Fibroblast of villous mesenchyme (primary cell): ENCODE results near the gene ERMAP. TPM values are rescaled to one million over a fixed set of nuclear protein-coding genes. Genes with fewer than 3 reads are reported as not detected.
"Not testable (repeated sequence)": the region's sequence is repeated elsewhere in the genome, so short reads cannot be mapped to it uniquely, and the experiment has no call there.

Experiments
- DNase-seq: peaks from one replicate; pipeline ENCODE4 v3.0.0-alpha.2; 2010; ENCODE audit warnings: low read depth
- H3K4me3 ChIP-seq: 2 replicates; pipeline ENCODE4 v1.5.1; 2011; ENCODE audit warnings: low read depth, mild to moderate bottlenecking, low read length
- total RNA-seq: library from RNA; depleted of rRNA; stranded (reverse); fragments of >200 nt; gene quantifications from 2 replicates; pipeline ENCODE4 v1.2.3, GENCODE V29; 2012
- TF ChIP-seq, protein P1 (sequence below): IDR thresholded peaks from 2 replicates; pipeline ENCODE4 v1.5.1; 2012; ENCODE audit warnings: low read depth, mild to moderate bottlenecking, low read length; ENCODE audit not compliant: insufficient read depth

Gene ERMAP
- total RNA-seq, 1 donor = 14.2 TPM

GRCh38 chr1:42852608-42852980 is 35.7 kb downstream of the ERMAP start:
- no peak overlapping the region for H3K4me3 ChIP-seq
- DNase-seq = peak; percentile 24

DNA sequence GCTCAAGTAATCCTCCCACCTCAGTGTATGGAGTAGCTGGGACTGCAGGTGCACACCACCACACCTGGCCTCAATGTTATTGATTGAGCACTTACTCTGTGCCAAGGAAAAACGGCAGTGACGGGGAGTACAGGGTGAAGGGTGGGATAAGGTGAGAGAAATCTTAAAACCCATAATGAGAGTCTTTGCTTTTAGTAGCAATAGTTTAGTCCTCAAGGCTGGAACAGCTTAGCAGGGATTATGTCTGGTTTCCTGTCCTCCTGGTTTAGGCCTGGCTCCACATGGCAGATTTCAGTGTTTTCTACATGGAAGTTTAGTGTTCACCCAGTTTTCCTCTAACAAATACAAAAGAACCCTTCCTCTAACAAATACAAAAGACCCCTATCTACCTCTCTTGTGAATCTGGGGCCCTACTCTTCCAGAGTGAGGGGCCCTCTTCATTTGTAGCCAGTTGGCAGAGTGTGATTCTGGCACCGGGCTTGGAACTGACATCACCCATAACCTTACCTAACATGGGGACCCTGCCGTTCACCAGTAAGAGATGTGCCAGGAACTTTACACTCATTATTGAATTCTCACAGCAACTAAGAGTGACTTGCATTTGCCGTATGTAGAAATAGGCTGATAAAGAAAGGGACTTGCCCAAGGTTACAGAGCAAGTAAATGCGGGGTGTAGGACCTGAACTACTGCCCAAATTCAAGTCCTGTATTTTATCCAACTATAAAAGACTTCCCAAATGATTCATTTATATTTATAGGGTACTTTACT is 36.4 kb downstream of the ERMAP start:
- TF ChIP-seq, protein P1, sequence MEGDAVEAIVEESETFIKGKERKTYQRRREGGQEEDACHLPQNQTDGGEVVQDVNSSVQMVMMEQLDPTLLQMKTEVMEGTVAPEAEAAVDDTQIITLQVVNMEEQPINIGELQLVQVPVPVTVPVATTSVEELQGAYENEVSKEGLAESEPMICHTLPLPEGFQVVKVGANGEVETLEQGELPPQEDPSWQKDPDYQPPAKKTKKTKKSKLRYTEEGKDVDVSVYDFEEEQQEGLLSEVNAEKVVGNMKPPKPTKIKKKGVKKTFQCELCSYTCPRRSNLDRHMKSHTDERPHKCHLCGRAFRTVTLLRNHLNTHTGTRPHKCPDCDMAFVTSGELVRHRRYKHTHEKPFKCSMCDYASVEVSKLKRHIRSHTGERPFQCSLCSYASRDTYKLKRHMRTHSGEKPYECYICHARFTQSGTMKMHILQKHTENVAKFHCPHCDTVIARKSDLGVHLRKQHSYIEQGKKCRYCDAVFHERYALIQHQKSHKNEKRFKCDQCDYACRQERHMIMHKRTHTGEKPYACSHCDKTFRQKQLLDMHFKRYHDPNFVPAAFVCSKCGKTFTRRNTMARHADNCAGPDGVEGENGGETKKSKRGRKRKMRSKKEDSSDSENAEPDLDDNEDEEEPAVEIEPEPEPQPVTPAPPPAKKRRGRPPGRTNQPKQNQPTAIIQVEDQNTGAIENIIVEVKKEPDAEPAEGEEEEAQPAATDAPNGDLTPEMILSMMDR = no peak
- no peak overlapping the region for H3K4me3 ChIP-seq
- no peak for DNase-seq

More at GRCh38 chr1:42852608-42852980, 35.7 kb downstream of the ERMAP start:
- TF ChIP-seq, protein P1 = no peak

DNA sequence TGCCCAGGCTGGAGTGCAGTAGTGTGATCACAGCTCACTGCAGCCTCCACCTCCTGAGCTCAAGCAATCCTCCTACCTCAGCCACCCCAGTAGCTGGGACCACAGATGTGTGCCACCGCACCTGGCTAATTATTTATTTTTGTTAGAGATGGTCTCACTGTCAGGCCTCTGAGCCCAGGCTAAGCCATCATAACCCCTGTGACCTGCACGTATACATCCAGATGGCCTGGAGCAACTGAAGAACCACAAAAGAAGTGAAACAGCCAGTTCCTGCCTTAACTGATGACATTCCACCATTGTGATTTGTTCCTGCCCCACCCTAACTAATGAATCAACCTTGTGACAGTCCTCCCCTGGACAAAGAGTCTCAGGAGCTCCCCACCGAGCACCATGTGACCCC is 39.6 kb downstream of the ERMAP start:
- not testable (repeated sequence) for DNase-seq, H3K4me3 ChIP-seq

GRCh38 chr1:42859366-42859765 is 42.4 kb downstream of the ERMAP start:
- not testable (repeated sequence) for DNase-seq

DNA sequence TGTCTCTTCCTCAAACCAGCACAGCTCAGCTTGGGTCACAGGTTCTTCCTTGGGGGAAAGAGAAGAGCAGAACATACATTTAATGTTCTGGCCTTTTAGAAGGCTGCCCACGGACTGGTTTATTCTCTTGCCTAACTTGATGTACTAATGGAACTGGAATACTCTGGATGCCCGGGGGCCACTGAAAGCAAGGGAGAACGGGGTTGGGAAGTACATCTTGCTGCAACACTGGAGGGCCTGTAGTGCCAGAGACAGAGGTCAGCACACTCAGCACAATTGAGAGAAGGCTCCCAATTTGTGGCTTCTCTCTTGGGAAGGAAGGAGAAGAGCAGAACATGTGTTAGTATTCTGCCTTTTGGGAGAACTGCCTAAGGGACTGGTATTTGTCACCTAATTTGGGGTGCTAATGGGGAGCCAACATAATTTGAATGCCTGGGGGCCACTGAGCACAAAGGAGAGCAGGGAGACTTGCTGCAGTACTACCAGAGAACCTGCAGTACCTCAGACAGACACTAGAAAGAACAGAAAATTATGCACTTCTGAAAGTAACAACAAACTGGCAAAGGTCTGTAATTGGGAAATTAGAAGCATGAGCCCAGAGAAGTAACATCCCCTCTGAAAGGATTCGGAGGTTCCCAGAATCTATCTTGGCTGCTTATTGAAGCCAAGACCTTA is 43.6 kb downstream of the ERMAP start:
- TF ChIP-seq, protein P1 = no peak
- no peak overlapping the region for H3K4me3 ChIP-seq
- DNase-seq = no peak

More at GRCh38 chr1:42859366-42859765, 42.4 kb downstream of the ERMAP start:
- not testable (repeated sequence) for H3K4me3 ChIP-seq

DNA sequence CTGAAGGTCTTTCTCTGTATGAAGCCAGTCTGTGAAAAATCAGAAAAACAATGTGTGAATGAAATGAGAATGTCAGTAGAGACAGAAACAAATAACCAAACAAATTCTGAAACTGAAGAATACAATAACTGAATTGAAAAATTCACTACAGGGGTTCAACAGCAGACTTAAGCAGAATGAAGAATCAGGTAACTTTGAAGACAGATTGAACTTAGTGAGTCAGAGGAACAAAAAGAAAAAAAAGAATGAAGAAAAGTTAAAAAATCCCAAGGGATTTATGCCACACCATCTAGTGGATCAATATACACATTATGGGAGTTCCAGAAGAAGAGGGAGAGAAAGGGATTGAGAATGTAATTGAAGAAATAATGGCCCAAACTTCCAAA is 44.1 kb downstream of the ERMAP start:
- TF ChIP-seq, protein P1 = no peak
- H3K4me3 ChIP-seq = no peak overlapping the region
- no peak for DNase-seq

DNA sequence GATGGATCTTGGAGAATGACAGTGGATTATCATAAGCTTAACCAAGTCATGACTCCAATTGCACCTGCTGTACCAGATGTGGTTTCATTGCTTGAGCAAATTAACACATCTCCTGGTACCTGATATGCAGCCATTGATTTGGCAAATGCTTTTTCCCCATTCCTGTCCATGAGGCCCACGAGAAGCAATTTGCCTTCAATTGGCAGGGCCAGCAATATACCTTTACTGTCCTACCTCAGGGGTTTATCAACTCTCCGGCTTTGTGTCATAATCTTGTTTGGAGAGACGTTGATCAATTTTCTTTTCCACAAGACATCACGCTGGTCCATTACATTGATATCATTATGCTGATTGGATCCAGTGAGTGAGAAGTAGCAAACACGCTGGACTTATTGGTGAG is 49.6 kb downstream of the ERMAP start:
- DNase-seq = no peak
- TF ChIP-seq, protein P1 = no peak
- H3K4me3 ChIP-seq = no peak overlapping the region

DNA sequence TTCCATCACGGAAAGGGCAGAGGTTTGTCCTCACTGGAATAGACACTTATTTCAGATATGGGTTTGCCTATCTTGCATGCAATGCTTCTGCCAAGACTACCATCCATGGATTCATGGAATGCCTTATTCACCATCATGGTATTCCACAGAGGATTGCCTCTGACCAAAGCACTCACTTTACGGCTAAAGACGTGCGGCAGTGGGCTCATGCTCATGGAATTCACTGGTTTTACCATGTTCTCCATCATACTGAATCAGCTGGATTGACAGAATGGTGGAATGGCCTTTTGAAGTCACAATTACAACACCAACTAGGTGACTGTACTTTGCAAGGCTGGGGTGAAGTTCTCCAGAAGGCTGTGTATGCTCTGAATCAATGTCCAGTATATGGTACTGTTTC is 51.5 kb downstream of the ERMAP start:
- not testable (repeated sequence) for H3K4me3 ChIP-seq, DNase-seq

DNA sequence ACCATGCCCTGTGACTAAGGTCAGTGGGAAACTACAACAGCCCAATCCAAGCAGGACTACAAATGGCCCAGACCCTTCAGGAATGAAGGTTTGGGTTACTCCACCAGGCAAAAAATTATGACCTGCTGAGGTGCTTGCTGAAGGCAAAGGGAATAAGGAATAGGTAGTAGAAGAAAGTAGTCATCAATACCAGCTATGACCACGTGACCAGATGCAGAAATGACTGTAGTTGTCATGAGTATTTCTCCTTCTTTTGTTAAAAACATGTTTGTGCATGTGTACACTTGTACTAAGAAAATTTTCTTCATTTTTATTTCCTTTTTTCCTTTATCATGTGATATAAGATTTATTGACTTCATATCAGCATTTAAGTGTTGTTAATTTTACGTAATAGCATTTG is 52.3 kb downstream of the ERMAP start:
- not testable (repeated sequence) for H3K4me3 ChIP-seq, DNase-seq

- not testable (repeated sequence) for H3K4me3 ChIP-seq, DNase-seq
Measured at GRCh38 chr1:42869751-42870150, 52.8 kb downstream of the ERMAP start.

DNA sequence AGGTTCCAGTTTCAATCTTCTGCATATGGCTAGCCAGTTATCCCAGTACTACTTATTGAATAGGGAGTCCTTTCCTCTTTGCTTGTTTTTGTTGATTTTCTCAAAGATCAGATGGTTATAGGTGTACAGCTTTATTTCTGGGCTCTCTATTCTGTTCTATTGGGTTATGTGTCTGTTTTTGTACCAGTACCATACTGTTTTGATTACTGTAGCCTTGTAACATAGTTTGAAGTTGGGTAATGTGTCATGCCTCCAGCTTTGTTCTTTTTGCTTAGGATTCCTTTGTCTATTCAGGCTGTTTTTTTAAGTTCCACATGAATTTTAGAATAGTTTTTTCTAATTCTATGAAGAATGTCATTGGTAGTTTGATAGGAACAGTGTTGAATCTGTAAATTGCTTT is 56.2 kb downstream of the ERMAP start:
- not testable (repeated sequence) for H3K4me3 ChIP-seq, DNase-seq
